H9 (cell line): ENCODE results near the gene FAM171A1. TPM values are rescaled to one million over a fixed set of nuclear protein-coding genes. Genes with fewer than 3 reads are reported as not detected.

Source experiments
- DNase-seq: peaks from one replicate; pipeline ENCODE4 v3.0.0-alpha.2; 2017
- H2AFZ ChIP-seq: one replicate; pipeline ENCODE4 v1.6.1; 2013; ENCODE audit warnings: mild to moderate bottlenecking, low read length, control low read depth, moderate library complexity
- H2AK5ac ChIP-seq: 2 replicates; pipeline ENCODE4 v1.6.1; 2013; ENCODE audit warnings: low read length, control low read depth, mixed read lengths; ENCODE audit not compliant: insufficient read length
- H2BK120ac ChIP-seq: one replicate; pipeline ENCODE4 v1.6.1; 2013; ENCODE audit warnings: low read depth, mild to moderate bottlenecking, low read length, control low read depth, inconsistent platforms; ENCODE audit not compliant: poor library complexity, severe bottlenecking
- H2BK12ac ChIP-seq: 2 replicates; pipeline ENCODE4 v1.6.1; 2013; ENCODE audit warnings: low read length, control low read depth, mixed read lengths, low read depth; ENCODE audit not compliant: insufficient read length
- H2BK15ac ChIP-seq: 2 replicates; pipeline ENCODE4 v1.6.1; 2013; ENCODE audit warnings: low read depth, low read length, control low read depth
- H2BK20ac ChIP-seq: one replicate; pipeline ENCODE4 v1.6.1; 2013; ENCODE audit warnings: low read depth, mild to moderate bottlenecking, low read length, control low read depth, inconsistent platforms; ENCODE audit not compliant: poor library complexity, severe bottlenecking
- H2BK5ac ChIP-seq: 2 replicates; pipeline ENCODE4 v1.6.1; 2013; ENCODE audit warnings: low read length, control low read depth, mixed read lengths; ENCODE audit not compliant: insufficient read length
- H3K14ac ChIP-seq: 2 replicates; pipeline ENCODE4 v1.6.1; 2013; ENCODE audit warnings: low read length, control low read depth; ENCODE audit not compliant: insufficient read depth
- H3K18ac ChIP-seq: 2 replicates; pipeline ENCODE4 v1.6.1; 2013; ENCODE audit warnings: low read depth, mild to moderate bottlenecking, mixed read lengths, low read length, control low read depth; ENCODE audit not compliant: insufficient read length
- H3K23ac ChIP-seq: 2 replicates; pipeline ENCODE4 v1.6.1; 2013; ENCODE audit warnings: low read length, control low read depth, mixed read lengths, low read depth; ENCODE audit not compliant: insufficient read length
- H3K23me2 ChIP-seq: 2 replicates; pipeline ENCODE4 v1.6.1; 2013; ENCODE audit warnings: low read depth, mild to moderate bottlenecking, mixed read lengths, low read length, control low read depth; ENCODE audit not compliant: insufficient read length, poor library complexity, severe bottlenecking
- H3K27ac ChIP-seq: 2 replicates; pipeline ENCODE4 v1.5.1; 2013; ENCODE audit warnings: low read length, control low read depth, mixed read lengths, low read depth; ENCODE audit not compliant: insufficient read length
- H3K27me3 ChIP-seq: 2 replicates; pipeline ENCODE4 v1.6.1; 2013; ENCODE audit warnings: low read length, control low read depth, inconsistent platforms; ENCODE audit not compliant: insufficient read depth
- H3K4ac ChIP-seq: 2 replicates; pipeline ENCODE4 v1.6.1; 2013; ENCODE audit warnings: low read depth, mild to moderate bottlenecking, control low read depth, inconsistent platforms, low read length, moderate library complexity
- H3K4me1 ChIP-seq: 2 replicates; pipeline ENCODE4 v1.6.1; 2013; ENCODE audit warnings: low read length, control low read depth, inconsistent platforms; ENCODE audit not compliant: insufficient read depth
- H3K4me2 ChIP-seq: 2 replicates; pipeline ENCODE4 v1.6.1; 2013; ENCODE audit warnings: low read length, control low read depth, mixed read lengths; ENCODE audit not compliant: insufficient read length, insufficient read depth
- H3K56ac ChIP-seq: 2 replicates; pipeline ENCODE4 v1.6.1; 2013; ENCODE audit warnings: low read depth, mild to moderate bottlenecking, mixed read lengths, low read length, control low read depth; ENCODE audit not compliant: insufficient read length
- H3K79me1 ChIP-seq: 2 replicates; pipeline ENCODE4 v1.6.1; 2013; ENCODE audit warnings: low read depth, mild to moderate bottlenecking, moderate library complexity, low read length, control low read depth, inconsistent platforms; ENCODE audit not compliant: insufficient read depth, poor library complexity, severe bottlenecking
- H3K79me2 ChIP-seq: 2 replicates; pipeline ENCODE4 v1.6.1; 2013; ENCODE audit warnings: low read length, control low read depth, inconsistent platforms; ENCODE audit not compliant: insufficient read depth
- H3K9ac ChIP-seq: 2 replicates; pipeline ENCODE4 v1.6.1; 2013; ENCODE audit warnings: low read length, control low read depth, mixed read lengths; ENCODE audit not compliant: insufficient read length; ENCODE audit errors: extremely low read depth
- H3K9me3 ChIP-seq: one replicate; pipeline ENCODE4 v1.6.1; 2013; ENCODE audit warnings: low read depth, low read length, inconsistent platforms; ENCODE audit not compliant: control insufficient read depth
- H3T11ph ChIP-seq: one replicate; pipeline ENCODE4 v1.6.1; 2013; ENCODE audit warnings: mild to moderate bottlenecking, low read length, control low read depth, inconsistent platforms
- H4K20me1 ChIP-seq: one replicate; pipeline ENCODE4 v1.6.1; 2013; ENCODE audit not compliant: control insufficient read depth, insufficient read length, insufficient read depth
- H4K5ac ChIP-seq: 2 replicates; pipeline ENCODE4 v1.6.1; 2013; ENCODE audit warnings: low read depth, mild to moderate bottlenecking, mixed read lengths, low read length, control low read depth; ENCODE audit not compliant: insufficient read length
- H4K8ac ChIP-seq: replicated peaks from 2 replicates; pipeline ENCODE4 v1.6.1; 2013; ENCODE audit warnings: low read length, control low read depth, mixed read lengths, low read depth; ENCODE audit not compliant: insufficient read length
- H4K91ac ChIP-seq: 2 replicates; pipeline ENCODE4 v1.6.1; 2013; ENCODE audit warnings: low read depth, mild to moderate bottlenecking, moderate library complexity, mixed read lengths, low read length, control low read depth; ENCODE audit not compliant: insufficient read length
- H3K27ac Mint-ChIP-seq, 3 experiments: 2 replicates in 2 of 3; 3 replicates in 1 of 3; pipeline ENCODE4 v1.8.0; 2020 to 2021; ENCODE audit warnings: mixed read lengths in 3 of 3, mild to moderate bottlenecking in 1 of 3, moderate library complexity in 1 of 3
- H3K27me3 Mint-ChIP-seq: 2 replicates; pipeline ENCODE4 v1.8.0; 2021; ENCODE audit warnings: low read depth, mild to moderate bottlenecking, moderate library complexity, mixed read lengths
- H3K36me3 Mint-ChIP-seq, 3 experiments: 2 replicates in 2 of 3; 3 replicates in 1 of 3; pipeline ENCODE4 v1.8.0; 2020 to 2021; ENCODE audit warnings: low read depth in 3 of 3, mixed read lengths in 3 of 3; ENCODE audit not compliant: insufficient read depth in 1 of 3
- H3K4me1 Mint-ChIP-seq, 2 experiments: 2 replicates each; pipeline ENCODE4 v1.8.0; 2020; ENCODE audit warnings: mixed read lengths in 2 of 2
- H3K4me3 Mint-ChIP-seq, 2 experiments: 2 replicates in 1 of 2; 3 replicates in 1 of 2; pipeline ENCODE4 v1.8.0; 2020 to 2021; ENCODE audit warnings: mild to moderate bottlenecking in 2 of 2, mixed read lengths in 2 of 2, moderate library complexity in 1 of 2
- H3K9me3 Mint-ChIP-seq, 2 experiments: 2 replicates in 1 of 2; 3 replicates in 1 of 2; pipeline ENCODE4 v1.8.0; 2020; ENCODE audit warnings: mild to moderate bottlenecking in 2 of 2, mixed read lengths in 2 of 2, moderate library complexity in 1 of 2
- CTCF ChIP-seq: fragments of 200-600 bp; sonication (generic); conservative IDR thresholded peaks from 3 replicates; pipeline ENCODE4 v1.8.0; 2021; ENCODE audit warnings: antibody characterized with exemption, mild to moderate bottlenecking
- WGBS: extraction: QIAGEN DNeasy Blood & Tissue Kit; methylation state at CpG from one replicate; pipeline ENCODE4 v1.1.7; 2013; ENCODE audit warnings: missing lambda C conversion rate, low lambda C conversion rate, mixed read lengths; ENCODE audit not compliant: insufficient read length; ENCODE audit errors: extremely low coverage; 5-methylcytosine and 5-hydroxymethylcytosine counted together
- total RNA-seq: library from RNA; stranded (reverse); gene quantifications from 2 replicates; pipeline ENCODE4 v1.2.1, GENCODE V29; 2021

Gene FAM171A1
- total RNA-seq, 1 experiment from 2014 or later, result 37.4 TPM

GRCh38 chr10:15419279-15419874 is 48.3 kb upstream of the FAM171A1 start:
- Histone ChIP-seq H2BK12ac (no peak overlapping the region), H2BK15ac (no peak overlapping the region), H3K14ac (no peak overlapping the region), H3K23me2 (no peaks in the 10 kb centered on the region), H3K27me3 (no peaks in the 10 kb centered on the region), H3K23ac (no peak overlapping the region), H4K20me1 (no peaks in the 10 kb centered on the region), H3K4me2 (no peak overlapping the region), H3K9ac (no peak overlapping the region), H4K8ac (no peak overlapping the region), H4K91ac (no peak overlapping the region), H3K27ac (no peak overlapping the region), H3K4me1 (no peaks in the 10 kb centered on the region), H2AK5ac (no peak overlapping the region), H2AFZ (no peak overlapping the region), H3K79me1 (no peaks in the 10 kb centered on the region), H3K9me3 (no peaks in the 10 kb centered on the region), H2BK120ac (no peak overlapping the region), H3K18ac (no peak overlapping the region), H4K5ac (no peak overlapping the region), H2BK5ac (no peak overlapping the region), H3T11ph (no peak overlapping the region), H3K79me2 (no peaks in the 10 kb centered on the region), H2BK20ac (no peak overlapping the region), H3K4ac (no peak overlapping the region), H3K56ac (no peak overlapping the region)
- Mint-ChIP-seq H3K9me3 (0 out of 5 replicates have a peak, but pooled peaks cover 4 to 5% of the 10 kb centered on the region in 2 experiments), H3K4me3 (no peak overlapping the region), H3K36me3 (no peaks in the 10 kb centered on the region), H3K27ac (no peak overlapping the region), H3K4me1 (no peaks in the 10 kb centered on the region), H3K27me3 (peaks cover 3% of the 10 kb centered on the region; the same call in 1 of the 2 replicates)
- no CpG with 5 or more reads among the region's 3 CpGs for WGBS
- no peak for DNase-seq
- peak; percentile 85 for TF ChIP-seq CTCF
